ENCODE data around the gene EFR3B. TPM values are rescaled to one million over a fixed set of nuclear protein-coding genes. Genes with fewer than 3 reads are reported as not detected.

Gene EFR3B, protein sequence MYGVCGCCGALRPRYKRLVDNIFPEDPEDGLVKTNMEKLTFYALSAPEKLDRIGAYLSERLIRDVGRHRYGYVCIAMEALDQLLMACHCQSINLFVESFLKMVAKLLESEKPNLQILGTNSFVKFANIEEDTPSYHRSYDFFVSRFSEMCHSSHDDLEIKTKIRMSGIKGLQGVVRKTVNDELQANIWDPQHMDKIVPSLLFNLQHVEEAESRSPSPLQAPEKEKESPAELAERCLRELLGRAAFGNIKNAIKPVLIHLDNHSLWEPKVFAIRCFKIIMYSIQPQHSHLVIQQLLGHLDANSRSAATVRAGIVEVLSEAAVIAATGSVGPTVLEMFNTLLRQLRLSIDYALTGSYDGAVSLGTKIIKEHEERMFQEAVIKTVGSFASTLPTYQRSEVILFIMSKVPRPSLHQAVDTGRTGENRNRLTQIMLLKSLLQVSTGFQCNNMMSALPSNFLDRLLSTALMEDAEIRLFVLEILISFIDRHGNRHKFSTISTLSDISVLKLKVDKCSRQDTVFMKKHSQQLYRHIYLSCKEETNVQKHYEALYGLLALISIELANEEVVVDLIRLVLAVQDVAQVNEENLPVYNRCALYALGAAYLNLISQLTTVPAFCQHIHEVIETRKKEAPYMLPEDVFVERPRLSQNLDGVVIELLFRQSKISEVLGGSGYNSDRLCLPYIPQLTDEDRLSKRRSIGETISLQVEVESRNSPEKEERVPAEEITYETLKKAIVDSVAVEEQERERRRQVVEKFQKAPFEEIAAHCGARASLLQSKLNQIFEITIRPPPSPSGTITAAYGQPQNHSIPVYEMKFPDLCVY
- not detected in 2 replicates for total RNA-seq (2014; rRNA removed; shearing (Covaris generic))
- not detected in 2 replicates for total RNA-seq (2022)
- percentile 3 among the genes with signal in this experiment for Bru-seq, nascent RNA
- not detected for BruChase-seq, experiment 1, labeled RNA remaining after a 6-hour chase
- percentile 4 among the genes with signal in this experiment for BruChase-seq, experiment 2, labeled RNA remaining after a 2-hour chase
- long read RNA-seq = 0 reads

DNA sequence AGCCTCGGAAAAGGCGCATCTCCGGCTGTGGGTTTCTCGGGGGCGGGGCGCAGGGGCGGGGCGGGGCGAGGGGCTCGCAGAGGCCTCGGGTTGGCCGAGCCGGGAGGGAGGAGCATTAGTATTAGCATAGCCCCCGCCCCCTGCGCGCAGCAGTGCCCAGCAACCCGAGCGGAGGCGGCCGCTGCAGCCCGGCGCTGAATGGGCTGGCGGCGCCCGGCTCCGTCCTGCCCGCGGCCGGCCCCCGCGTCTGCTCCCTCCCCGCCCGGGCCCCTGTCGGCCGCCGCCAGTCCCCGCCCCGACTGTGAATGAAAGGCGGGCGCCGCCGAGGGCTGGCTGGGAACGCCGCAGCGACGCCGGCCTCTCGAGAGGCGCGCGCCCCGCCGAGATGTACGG lies at the start of gene EFR3B:
EFR3B (plus strand) TSS at position 149 of the 393 bp plus-strand sequence; CDS start at position 386, 237 bp downstream.
- H3K4me3 ChIP-seq (ENCODE audit: low read depth, low read length, poor library complexity, severe bottlenecking) = peak within 1 kb of the TSS; percentile 67
- peak within 1 kb of the TSS; percentile 8; the same call in 1 of the 2 replicates for H2AFZ ChIP-seq (ENCODE audit: low read length)
- H3K9me3 ChIP-seq (ENCODE audit: low read length) = no peaks in the 10 kb centered on the region
- intact Hi-C loops (cut with micrococcal nuclease; ENCODE audit: unreplicated experiment) = no loop called here
- H3K9me2 ChIP-seq (ENCODE audit: insufficient read depth, low read length) = no peaks in the 10 kb centered on the region
- H3K4me2 ChIP-seq (ENCODE audit: low read length) = peak within 1 kb of the TSS; percentile 95
- CTCF ChIA-PET (ENCODE audit: unreplicated experiment) = interaction anchor here (0.6 to 0.7 kb wide), 2 partner anchors 56 to 679 kb away, joined by 5 read pairs; no protein-coding TSS in a partner anchor
- no peaks in the 10 kb centered on the region for H3K79me2 ChIP-seq (ENCODE audit: insufficient read depth, low read depth, low read length)
- H3K36me3 ChIP-seq (ENCODE audit: insufficient read depth, low read length) = no peaks in the 10 kb centered on the region
- POLR2A ChIA-PET = interaction anchor here (0.6 to 0.7 kb wide), 2 partner anchors 413 to 652 kb away, joined by 4 read pairs; no protein-coding TSS in a partner anchor
- DNase-seq (ENCODE audit: low spot score) = peak; percentile 93
- no peaks in the 10 kb centered on the region for H4K20me1 ChIP-seq (ENCODE audit: insufficient read depth, low read length)
- H3K4me1 ChIP-seq (ENCODE audit: insufficient read depth, low read length, poor library complexity, severe bottlenecking) = peaks cover 13% of the 10 kb centered on the region
- no TSS peak for BruUV-seq (replicated peaks)
- no peak within 1 kb of the TSS for H3K27ac ChIP-seq (ENCODE audit: low read depth, low read length, poor library complexity, severe bottlenecking)
- no peak for TF ChIP-seq EZH2phosphoT487 (IDR thresholded peaks at IDR 0.05; ENCODE audit: borderline replicate concordance, low read depth, low read length)
- TF ChIP-seq, protein P1, sequence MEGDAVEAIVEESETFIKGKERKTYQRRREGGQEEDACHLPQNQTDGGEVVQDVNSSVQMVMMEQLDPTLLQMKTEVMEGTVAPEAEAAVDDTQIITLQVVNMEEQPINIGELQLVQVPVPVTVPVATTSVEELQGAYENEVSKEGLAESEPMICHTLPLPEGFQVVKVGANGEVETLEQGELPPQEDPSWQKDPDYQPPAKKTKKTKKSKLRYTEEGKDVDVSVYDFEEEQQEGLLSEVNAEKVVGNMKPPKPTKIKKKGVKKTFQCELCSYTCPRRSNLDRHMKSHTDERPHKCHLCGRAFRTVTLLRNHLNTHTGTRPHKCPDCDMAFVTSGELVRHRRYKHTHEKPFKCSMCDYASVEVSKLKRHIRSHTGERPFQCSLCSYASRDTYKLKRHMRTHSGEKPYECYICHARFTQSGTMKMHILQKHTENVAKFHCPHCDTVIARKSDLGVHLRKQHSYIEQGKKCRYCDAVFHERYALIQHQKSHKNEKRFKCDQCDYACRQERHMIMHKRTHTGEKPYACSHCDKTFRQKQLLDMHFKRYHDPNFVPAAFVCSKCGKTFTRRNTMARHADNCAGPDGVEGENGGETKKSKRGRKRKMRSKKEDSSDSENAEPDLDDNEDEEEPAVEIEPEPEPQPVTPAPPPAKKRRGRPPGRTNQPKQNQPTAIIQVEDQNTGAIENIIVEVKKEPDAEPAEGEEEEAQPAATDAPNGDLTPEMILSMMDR (conservative IDR thresholded peaks at IDR 0.05; ENCODE audit: low read length) = no peak

- Histone ChIP-seq H3K79me2 (ENCODE audit: insufficient read depth, low read depth, low read length) (no peaks in the 10 kb centered on the region), H3K27ac (ENCODE audit: low read depth, low read length, poor library complexity, severe bottlenecking) (no peak overlapping the region), H2AFZ (ENCODE audit: low read length) (no peak overlapping the region), H3K4me2 (ENCODE audit: low read length) (no peak overlapping the region), H3K4me3 (ENCODE audit: low read depth, low read length, poor library complexity, severe bottlenecking) (no peak overlapping the region), H3K9me2 (ENCODE audit: insufficient read depth, low read length) (no peaks in the 10 kb centered on the region), H3K4me1 (ENCODE audit: insufficient read depth, low read length, poor library complexity, severe bottlenecking) (no peaks in the 10 kb centered on the region), H3K9me3 (ENCODE audit: low read length) (no peaks in the 10 kb centered on the region), H4K20me1 (ENCODE audit: insufficient read depth, low read length) (no peaks in the 10 kb centered on the region), H3K36me3 (ENCODE audit: insufficient read depth, low read length) (no peaks in the 10 kb centered on the region)
- no TSS peak for BruUV-seq (replicated peaks)
- POLR2A ChIA-PET = no interaction called here
- DNase-seq (ENCODE audit: low spot score) = no peak
- CTCF ChIA-PET (ENCODE audit: unreplicated experiment) = no interaction called here
- intact Hi-C loops (cut with micrococcal nuclease; ENCODE audit: unreplicated experiment) = no loop called here
- no peak for TF ChIP-seq EZH2phosphoT487 (IDR thresholded peaks at IDR 0.05; ENCODE audit: borderline replicate concordance, low read depth, low read length)
- TF ChIP-seq, protein P1 (conservative IDR thresholded peaks at IDR 0.05; ENCODE audit: low read length) = no peak
These were observed 48.3 kb upstream of the EFR3B start for GRCh38 chr2:24993406-24994145.

Measured in OCI-LY7 (cell line).